Measurements from ENCODE around the gene EHF.

Gene EHF

DNA sequence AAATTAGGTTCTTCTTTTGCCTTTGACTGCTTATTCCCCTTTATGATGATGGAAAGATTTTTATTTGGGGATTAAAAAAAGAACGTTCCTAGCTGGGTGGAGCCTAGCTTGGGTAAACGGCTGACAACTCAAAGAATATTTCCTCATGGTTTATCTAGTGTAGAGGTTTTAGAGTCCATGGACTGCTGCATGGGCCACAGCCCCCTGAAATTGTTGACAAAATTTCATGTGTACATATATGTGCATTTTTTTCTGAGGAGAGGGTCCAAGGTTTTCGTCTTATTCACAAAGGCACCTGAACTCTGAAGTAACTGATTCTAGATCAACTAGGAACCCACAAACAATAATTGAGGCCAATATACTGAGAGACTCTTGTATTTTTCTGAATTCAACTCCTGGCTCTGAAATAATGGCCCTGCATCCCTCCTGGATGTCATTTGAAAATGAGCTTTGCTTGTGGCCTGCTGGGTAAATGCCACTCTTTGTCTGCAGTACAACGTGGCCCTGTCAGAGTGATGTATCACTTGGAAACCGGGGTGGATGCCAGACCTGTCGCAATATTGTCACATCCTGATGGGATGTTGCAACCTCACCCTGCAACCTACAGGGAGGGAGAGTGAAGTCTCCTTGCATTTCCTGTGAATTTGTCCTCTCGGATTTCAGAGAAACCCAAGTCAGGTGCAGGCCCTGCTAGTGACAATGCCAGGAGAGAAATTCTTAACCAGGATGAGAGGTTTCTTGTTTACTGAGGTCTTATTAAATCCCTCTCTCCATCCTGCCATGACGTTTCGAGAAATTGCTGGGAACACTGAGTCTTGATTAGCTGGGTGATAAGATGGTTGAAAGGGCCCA, 33.8 kb downstream of the EHF start:
- H3K27ac ChIP-seq (ENCODE audit: poor library complexity, severe bottlenecking): peak overlapping the region; percentile 88
- peaks cover 11% of the 10 kb centered on the region for H3K36me3 ChIP-seq (ENCODE audit: low read depth)
- H3K4me3 ChIP-seq (ENCODE audit: severe bottlenecking): no peak overlapping the region
- no peak for DNase-seq (ENCODE audit: low spot score)
- peaks cover 41% of the 10 kb centered on the region for H3K4me1 ChIP-seq (ENCODE audit: insufficient read depth, poor library complexity, severe bottlenecking)
- no peaks in the 10 kb centered on the region for H3K9me3 ChIP-seq (ENCODE audit: severe bottlenecking)
- TF ChIP-seq, protein P1, sequence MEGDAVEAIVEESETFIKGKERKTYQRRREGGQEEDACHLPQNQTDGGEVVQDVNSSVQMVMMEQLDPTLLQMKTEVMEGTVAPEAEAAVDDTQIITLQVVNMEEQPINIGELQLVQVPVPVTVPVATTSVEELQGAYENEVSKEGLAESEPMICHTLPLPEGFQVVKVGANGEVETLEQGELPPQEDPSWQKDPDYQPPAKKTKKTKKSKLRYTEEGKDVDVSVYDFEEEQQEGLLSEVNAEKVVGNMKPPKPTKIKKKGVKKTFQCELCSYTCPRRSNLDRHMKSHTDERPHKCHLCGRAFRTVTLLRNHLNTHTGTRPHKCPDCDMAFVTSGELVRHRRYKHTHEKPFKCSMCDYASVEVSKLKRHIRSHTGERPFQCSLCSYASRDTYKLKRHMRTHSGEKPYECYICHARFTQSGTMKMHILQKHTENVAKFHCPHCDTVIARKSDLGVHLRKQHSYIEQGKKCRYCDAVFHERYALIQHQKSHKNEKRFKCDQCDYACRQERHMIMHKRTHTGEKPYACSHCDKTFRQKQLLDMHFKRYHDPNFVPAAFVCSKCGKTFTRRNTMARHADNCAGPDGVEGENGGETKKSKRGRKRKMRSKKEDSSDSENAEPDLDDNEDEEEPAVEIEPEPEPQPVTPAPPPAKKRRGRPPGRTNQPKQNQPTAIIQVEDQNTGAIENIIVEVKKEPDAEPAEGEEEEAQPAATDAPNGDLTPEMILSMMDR (IDR thresholded peaks at IDR 0.05; ENCODE audit: poor library complexity, severe bottlenecking): no peak
- no peak; the same call in 2 of the 3 replicates for ATAC-seq (ENCODE audit: low read depth)
- H3K27me3 ChIP-seq (ENCODE audit: insufficient read depth, poor library complexity, severe bottlenecking): no peaks in the 10 kb centered on the region

DNA sequence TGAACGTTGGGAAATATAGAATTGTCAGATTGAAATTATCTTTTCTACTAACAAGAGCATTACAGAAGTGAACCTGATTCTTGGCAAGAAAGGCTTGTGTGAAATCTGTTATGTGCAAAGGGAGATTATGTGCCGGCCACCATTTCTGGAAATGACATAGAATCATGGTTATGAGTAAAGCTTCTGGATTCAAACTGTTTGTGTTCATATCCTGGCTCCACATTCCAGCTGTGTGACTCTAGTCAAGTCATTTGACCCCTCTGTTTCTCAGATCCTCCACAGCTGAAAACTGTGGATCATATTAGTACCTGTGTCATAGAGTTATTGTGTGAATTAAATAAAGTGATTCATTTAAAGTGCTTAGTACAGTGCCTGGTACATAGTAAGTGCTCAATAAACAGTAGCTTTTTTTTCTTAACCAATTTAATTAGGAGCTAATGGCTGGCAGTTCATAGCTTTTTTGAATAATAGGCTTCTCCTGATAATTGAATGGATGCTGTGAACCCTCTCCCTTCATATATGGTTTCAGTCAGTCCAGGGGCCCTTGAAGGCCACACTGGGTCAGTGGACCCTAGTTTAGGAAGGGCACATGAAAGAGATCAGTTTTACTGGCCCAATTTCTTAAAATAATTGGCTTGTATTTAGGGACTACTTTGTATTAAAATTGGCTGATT, 34.6 kb downstream of the EHF start:
- peaks cover 41% of the 10 kb centered on the region for H3K4me1 ChIP-seq (ENCODE audit: insufficient read depth, poor library complexity, severe bottlenecking)
- no peak overlapping the region for H3K4me3 ChIP-seq (ENCODE audit: severe bottlenecking)
- no peaks in the 10 kb centered on the region for H3K27me3 ChIP-seq (ENCODE audit: insufficient read depth, poor library complexity, severe bottlenecking)
- DNase-seq (ENCODE audit: low spot score) (no peak), ATAC-seq (ENCODE audit: low read depth) (no peak)
- peak overlapping the region; percentile 88 for H3K27ac ChIP-seq (ENCODE audit: poor library complexity, severe bottlenecking)
- H3K36me3 ChIP-seq (ENCODE audit: low read depth): peaks cover 11% of the 10 kb centered on the region
- H3K9me3 ChIP-seq (ENCODE audit: severe bottlenecking): no peaks in the 10 kb centered on the region
- TF ChIP-seq, protein P1 (IDR thresholded peaks at IDR 0.05; ENCODE audit: poor library complexity, severe bottlenecking): no peak

DNA sequence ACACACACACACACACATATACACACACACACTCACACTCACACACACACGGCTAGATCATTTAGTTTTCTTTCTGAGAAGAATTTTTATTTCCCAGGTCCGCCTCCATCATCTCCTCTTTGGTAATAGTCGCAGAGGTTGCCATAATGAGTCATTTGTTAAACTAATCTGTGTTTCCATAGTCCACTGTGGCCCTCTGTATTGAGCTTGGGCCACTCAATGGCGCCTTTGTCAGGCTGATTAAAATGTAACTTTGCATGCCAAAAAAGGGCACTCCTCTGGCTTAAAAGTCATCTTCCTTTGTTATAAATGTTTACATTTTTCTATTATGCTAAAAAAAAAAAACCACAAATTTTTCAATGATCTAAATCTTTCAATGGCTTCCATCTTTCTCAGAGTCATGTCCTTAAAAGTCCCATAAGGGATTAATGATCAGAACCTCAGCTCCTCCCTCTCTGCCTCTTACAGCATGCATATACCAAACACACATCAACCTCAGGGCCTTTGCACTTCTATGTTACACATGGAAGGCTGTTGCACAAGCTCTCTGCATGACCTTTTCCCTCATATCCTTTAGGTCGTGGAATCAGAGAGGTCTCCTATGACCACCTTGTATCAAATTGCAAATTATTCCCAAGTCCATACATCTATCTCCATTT, 35.3 kb downstream of the EHF start:
- no peak for ATAC-seq (ENCODE audit: low read depth)
- peaks cover 11% of the 10 kb centered on the region for H3K36me3 ChIP-seq (ENCODE audit: low read depth)
- DNase-seq (ENCODE audit: low spot score): no peak
- H3K9me3 ChIP-seq (ENCODE audit: severe bottlenecking): no peaks in the 10 kb centered on the region
- H3K4me3 ChIP-seq (ENCODE audit: severe bottlenecking): no peak overlapping the region
- H3K4me1 ChIP-seq (ENCODE audit: insufficient read depth, poor library complexity, severe bottlenecking): peaks cover 41% of the 10 kb centered on the region
- peak overlapping the region; percentile 88 for H3K27ac ChIP-seq (ENCODE audit: poor library complexity, severe bottlenecking)
- TF ChIP-seq, protein P1 (IDR thresholded peaks at IDR 0.05; ENCODE audit: poor library complexity, severe bottlenecking): no peak
- no peaks in the 10 kb centered on the region for H3K27me3 ChIP-seq (ENCODE audit: insufficient read depth, poor library complexity, severe bottlenecking)

DNA sequence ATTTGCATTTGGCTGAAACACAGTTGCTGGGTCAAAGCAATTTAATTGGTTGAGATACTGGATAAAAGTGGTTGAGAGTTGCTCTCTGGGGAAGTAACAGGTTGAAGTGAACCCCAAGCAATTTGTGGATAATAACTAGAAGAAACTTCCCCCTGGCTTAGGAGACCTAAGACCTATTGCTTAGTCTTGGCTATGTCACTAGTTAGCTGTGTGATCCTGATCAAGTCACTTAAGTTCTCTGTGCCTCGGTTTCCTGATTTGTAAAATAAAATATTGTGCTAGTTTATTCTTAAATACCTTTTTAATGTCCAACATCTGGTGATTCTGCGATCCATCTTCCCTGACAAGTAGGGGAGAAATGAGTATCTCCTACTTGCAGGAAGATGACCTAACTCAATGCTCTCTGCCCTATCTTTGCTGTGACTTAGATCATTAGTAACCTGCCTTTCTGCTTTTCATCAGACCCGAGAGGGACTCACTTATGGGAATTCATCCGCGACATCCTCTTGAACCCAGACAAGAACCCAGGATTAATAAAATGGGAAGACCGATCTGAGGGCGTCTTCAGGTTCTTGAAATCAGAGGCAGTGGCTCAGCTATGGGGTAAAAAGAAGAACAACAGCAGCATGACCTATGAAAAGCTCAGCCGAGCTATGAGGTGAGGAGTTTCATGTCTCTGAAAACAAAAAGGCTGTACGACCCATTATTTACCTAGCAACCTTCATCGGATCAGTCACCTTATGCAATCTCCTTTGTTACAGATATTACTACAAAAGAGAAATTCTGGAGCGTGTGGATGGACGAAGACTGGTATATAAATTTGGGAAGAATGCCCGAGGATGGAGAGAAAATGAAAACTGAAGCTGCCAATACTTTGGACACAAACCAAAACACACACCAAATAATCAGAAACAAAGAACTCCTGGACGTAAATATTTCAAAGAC, 37.5 kb downstream of the EHF start:
- ATAC-seq (ENCODE audit: low read depth) (no peak), DNase-seq (ENCODE audit: low spot score) (no peak)
- H3K27ac ChIP-seq (ENCODE audit: poor library complexity, severe bottlenecking): no peak overlapping the region

More for the DNA sequence above, 37.5 kb downstream of the EHF start:
- Histone ChIP-seq H3K4me1 (ENCODE audit: insufficient read depth, poor library complexity, severe bottlenecking) (peaks cover 24% of the 10 kb centered on the region), H3K36me3 (ENCODE audit: low read depth) (peaks cover 11% of the 10 kb centered on the region), H3K9me3 (ENCODE audit: severe bottlenecking) (no peaks in the 10 kb centered on the region), H3K4me3 (ENCODE audit: severe bottlenecking) (no peak overlapping the region), H3K27me3 (ENCODE audit: insufficient read depth, poor library complexity, severe bottlenecking) (no peaks in the 10 kb centered on the region)
- TF ChIP-seq, protein P1 (IDR thresholded peaks at IDR 0.05; ENCODE audit: poor library complexity, severe bottlenecking): no peak
